ENCODE measurements around the gene SRSF6. TPM values are rescaled to one million over a fixed set of nuclear protein-coding genes. Genes with fewer than 3 reads are reported as not detected.
A peak's percentile ranks its signal among the peaks of the same experiment; 100 is the strongest.

SRSF6 gene
- total and polyA plus RNA-seq, 10 of the 15 experiments (the other 5 are each of a cell fraction or from before 2014, with no cell fraction given): 57.2 to 191 (median 108) TPM

GRCh38 chr20:43457640-43458421 lies at the start of gene SRSF6 (continued):
- TF ChIP-seq FOXM1 (IDR thresholded peaks at IDR 0.05; ENCODE audit: low read depth, low read length) (no peak), GABPA (IDR thresholded peaks at IDR 0.05; ENCODE audit: low read depth) (no peak), PRDM15 (CRISPR knock-in tag; IDR thresholded peaks at IDR 0.05) (0 out of 2 replicates have a peak, but pooled peaks have one; percentile 37), CUX1 (IDR thresholded peaks at IDR 0.05; ENCODE audit: insufficient replicate concordance, low read depth, low read length) (no peak), ZNF384 (IDR thresholded peaks at IDR 0.05; ENCODE audit: borderline replicate concordance, low read depth, low read length) (no peak), E2F4 (IDR thresholded peaks at IDR 0.05; ENCODE audit: low read depth, low read length) (no peak), FOXK2 (IDR thresholded peaks at IDR 0.05) (no peak; the same call in 1 of the 2 replicates), IKZF1 (conservative IDR thresholded peaks at IDR 0.05) (peak; percentile 78), CEBPB (IDR thresholded peaks at IDR 0.05; ENCODE audit: borderline replicate concordance in 1 of 2, low read depth in 2 of 2, low read length in 2 of 2) (no peak), MYB (IDR thresholded peaks at IDR 0.05; ENCODE audit: borderline replicate concordance, low read depth, low read length) (0 out of 2 replicates have a peak, but pooled peaks have one; percentile 11), SP1 (IDR thresholded peaks at IDR 0.05; ENCODE audit: low read depth, low read length) (peak; percentile 55), RCOR1 (conservative IDR thresholded peaks at IDR 0.05; ENCODE audit: low read depth, low read length) (0 out of 2 replicates have a peak, but pooled peaks have one; percentile 21), ZNF24 (IDR thresholded peaks at IDR 0.05) (0 out of 2 replicates have a peak, but pooled peaks have one; percentile 23), ESRRA (IDR thresholded peaks at IDR 0.05; ENCODE audit: low read length) (no peak), NFXL1 (IDR thresholded peaks at IDR 0.05; ENCODE audit: borderline replicate concordance) (no peak), NR2C1 (IDR thresholded peaks at IDR 0.05) (peak; percentile 37; the same call in 1 of the 2 replicates), CREM (IDR thresholded peaks at IDR 0.05; ENCODE audit: low read depth) (peak; percentile 74), SMARCA5 (IDR thresholded peaks at IDR 0.05) (0 out of 2 replicates have a peak, but pooled peaks have one; percentile 59), PAX8 (IDR thresholded peaks at IDR 0.05) (peak; percentile 70; the same call in 1 of the 2 replicates), LARP7 (IDR thresholded peaks at IDR 0.05) (peak; percentile 99; the same call in 1 of the 2 replicates), RFX5 (IDR thresholded peaks at IDR 0.05; ENCODE audit: low read depth, low read length) (peak; percentile 56)
